Measurements from ENCODE around the gene NEDD8. TPM values are rescaled to one million over a fixed set of nuclear protein-coding genes. Genes with fewer than 3 reads are reported as not detected.
A peak's percentile ranks its signal among the peaks of the same experiment; 100 is the strongest.

The NEDD8 gene
- total and polyA plus RNA-seq, 4 donors, result 79.6 to 278 (median 240) TPM

GRCh38 chr14:24240110-24240918, 8.1 kb upstream of the NEDD8 start:
- WGBS (ENCODE audit: insufficient coverage), result 93% methylated on average over 7 of the region's 9 CpGs
- Histone ChIP-seq H3K4me3 (ENCODE audit: low read depth, low read length) (no peak overlapping the region), H3K27ac (ENCODE audit: low read depth, low read length) (no peak overlapping the region), H3K27me3 (ENCODE audit: control insufficient read depth, insufficient read depth, low read length) (no peaks in the 10 kb centered on the region), H3K9me3 (ENCODE audit: control insufficient read depth, insufficient read depth, low read length) (no peaks in the 10 kb centered on the region), H3K4me1 (ENCODE audit: control insufficient read depth, insufficient read depth, low read length) (peaks cover 33% of the 10 kb centered on the region), H3K36me3 (ENCODE audit: control insufficient read depth, insufficient read depth, low read length) (peaks cover 45% of the 10 kb centered on the region)
- DNase-seq (ENCODE audit: low read depth in 4 of 6, low spot score in 6 of 6), result no peak

- 90% methylated on average over 5 of the region's 5 CpGs for WGBS (ENCODE audit: insufficient coverage)
These were observed 6.4 kb upstream of the NEDD8 start for GRCh38 chr14:24238527-24239037.

DNA sequence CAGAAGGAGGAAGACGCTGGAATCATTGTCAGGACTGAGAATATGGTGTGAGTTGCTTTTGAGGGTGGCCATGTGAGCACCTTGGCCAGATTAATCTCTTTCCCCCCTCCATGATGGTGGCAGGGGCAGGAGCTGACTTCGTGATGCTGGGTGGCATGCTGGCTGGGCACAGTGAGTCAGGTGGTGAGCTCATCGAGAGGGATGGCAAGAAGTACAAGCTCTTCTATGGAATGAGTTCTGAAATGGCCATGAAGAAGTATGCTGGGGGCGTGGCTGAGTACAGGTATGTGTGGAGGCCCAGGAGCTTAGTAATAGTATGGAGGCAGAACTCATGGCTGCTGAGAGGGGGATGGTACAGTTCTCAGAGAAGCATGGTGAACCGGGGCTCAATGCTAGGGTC, 6.0 kb upstream of the NEDD8 start:
- Histone ChIP-seq H3K27me3 (ENCODE audit: control insufficient read depth, insufficient read depth, low read length) (no peaks in the 10 kb centered on the region), H3K36me3 (ENCODE audit: control insufficient read depth, insufficient read depth, low read length) (peaks cover 45% of the 10 kb centered on the region), H3K4me3 (ENCODE audit: low read depth, low read length) (no peak overlapping the region), H3K9me3 (ENCODE audit: control insufficient read depth, insufficient read depth, low read length) (no peaks in the 10 kb centered on the region), H3K4me1 (ENCODE audit: control insufficient read depth, insufficient read depth, low read length) (peaks cover 31% of the 10 kb centered on the region), H3K27ac (ENCODE audit: low read depth, low read length) (no peak overlapping the region)
- DNase-seq (ENCODE audit: low read depth in 4 of 6, low spot score in 6 of 6), result no peak
- WGBS (ENCODE audit: insufficient coverage), result 96% methylated on average over 3 of the region's 5 CpGs

More at GRCh38 chr14:24238527-24239037, 6.4 kb upstream of the NEDD8 start:
- no peak overlapping the region for H3K27ac ChIP-seq (ENCODE audit: low read depth, low read length)
- H3K4me3 ChIP-seq (ENCODE audit: low read depth, low read length), result no peak overlapping the region
- H3K9me3 ChIP-seq (ENCODE audit: control insufficient read depth, insufficient read depth, low read length), result no peaks in the 10 kb centered on the region
- peaks cover 31% of the 10 kb centered on the region for H3K4me1 ChIP-seq (ENCODE audit: control insufficient read depth, insufficient read depth, low read length)
- H3K36me3 ChIP-seq (ENCODE audit: control insufficient read depth, insufficient read depth, low read length), result peaks cover 45% of the 10 kb centered on the region
- no peaks in the 10 kb centered on the region for H3K27me3 ChIP-seq (ENCODE audit: control insufficient read depth, insufficient read depth, low read length)
- peak in 1 of 6 donors; percentile 17 for DNase-seq (ENCODE audit: low read depth in 4 of 6, low spot score in 6 of 6)

GRCh38 chr14:24237463-24237955, 5.3 kb upstream of the NEDD8 start:
- WGBS (ENCODE audit: insufficient coverage), result 100% methylated on average over 2 of the region's 2 CpGs
- Histone ChIP-seq H3K36me3 (ENCODE audit: control insufficient read depth, insufficient read depth, low read length) (peaks cover 45% of the 10 kb centered on the region), H3K27ac (ENCODE audit: low read depth, low read length) (no peak overlapping the region), H3K27me3 (ENCODE audit: control insufficient read depth, insufficient read depth, low read length) (no peaks in the 10 kb centered on the region), H3K9me3 (ENCODE audit: control insufficient read depth, insufficient read depth, low read length) (no peaks in the 10 kb centered on the region), H3K4me1 (ENCODE audit: control insufficient read depth, insufficient read depth, low read length) (peaks cover 29% of the 10 kb centered on the region), H3K4me3 (ENCODE audit: low read depth, low read length) (no peak overlapping the region)
- DNase-seq (ENCODE audit: low read depth in 4 of 6, low spot score in 6 of 6), result no peak

- Histone ChIP-seq H3K9me3 (ENCODE audit: control insufficient read depth, insufficient read depth, low read length) (no peaks in the 10 kb centered on the region), H3K4me1 (ENCODE audit: control insufficient read depth, insufficient read depth, low read length) (peaks cover 27% of the 10 kb centered on the region), H3K27ac (ENCODE audit: low read depth, low read length) (no peak overlapping the region), H3K27me3 (ENCODE audit: control insufficient read depth, insufficient read depth, low read length) (no peaks in the 10 kb centered on the region), H3K36me3 (ENCODE audit: control insufficient read depth, insufficient read depth, low read length) (peaks cover 45% of the 10 kb centered on the region), H3K4me3 (ENCODE audit: low read depth, low read length) (no peak overlapping the region)
- WGBS (ENCODE audit: insufficient coverage), result 97% methylated on average over 3 of the region's 6 CpGs
- DNase-seq (ENCODE audit: low read depth in 4 of 6, low spot score in 6 of 6), result no peak
These were observed 4.7 kb upstream of the NEDD8 start for GRCh38 chr14:24236689-24237462.

DNA sequence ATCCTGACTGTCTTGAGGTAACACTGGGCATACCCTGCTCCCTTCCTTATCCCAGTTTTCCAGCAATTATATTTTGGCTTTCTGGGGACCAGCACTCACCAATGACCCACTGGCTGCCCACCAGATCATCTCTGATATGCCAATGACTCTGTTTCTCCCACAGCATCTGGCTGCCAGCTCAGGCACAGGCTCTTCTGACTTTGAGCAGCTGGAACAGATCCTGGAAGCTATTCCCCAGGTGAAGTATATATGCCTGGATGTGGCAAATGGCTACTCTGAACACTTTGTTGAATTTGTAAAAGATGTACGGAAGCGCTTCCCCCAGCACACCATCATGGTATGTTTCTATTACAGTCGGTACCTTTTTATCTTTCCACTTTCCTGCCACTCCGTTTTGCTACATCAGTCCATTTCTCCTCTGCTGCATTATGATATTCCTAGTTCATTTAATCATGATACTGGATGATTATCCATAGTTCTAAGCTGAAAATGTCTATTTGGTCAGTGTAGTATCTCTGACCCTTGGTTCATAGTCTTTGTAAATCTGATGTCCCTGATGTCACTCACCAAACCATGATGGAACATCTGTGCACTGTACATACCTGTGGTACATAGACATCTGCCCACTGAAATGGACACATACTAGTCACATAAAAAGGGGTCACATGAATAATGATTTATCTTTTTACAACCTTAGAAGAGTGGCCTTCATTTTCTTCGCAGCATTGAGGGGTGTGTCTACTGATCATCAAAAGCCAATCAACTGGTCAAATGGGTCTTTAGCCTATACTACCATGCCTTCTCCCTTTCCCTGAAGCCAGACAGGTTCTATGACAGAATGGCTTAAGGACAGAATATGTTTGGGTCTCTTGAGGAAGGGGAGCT, 3.9 kb upstream of the NEDD8 start:
- Histone ChIP-seq H3K4me3 (ENCODE audit: low read depth, low read length) (no peak overlapping the region), H3K27me3 (ENCODE audit: control insufficient read depth, insufficient read depth, low read length) (no peaks in the 10 kb centered on the region), H3K36me3 (ENCODE audit: control insufficient read depth, insufficient read depth, low read length) (peaks cover 42% of the 10 kb centered on the region), H3K27ac (ENCODE audit: low read depth, low read length) (no peak overlapping the region), H3K9me3 (ENCODE audit: control insufficient read depth, insufficient read depth, low read length) (no peaks in the 10 kb centered on the region), H3K4me1 (ENCODE audit: control insufficient read depth, insufficient read depth, low read length) (peaks cover 25% of the 10 kb centered on the region)
- DNase-seq (ENCODE audit: low read depth in 4 of 6, low spot score in 6 of 6), result no peak
- WGBS (ENCODE audit: insufficient coverage), result no CpG with 5 or more reads among the region's 5 CpGs

- Histone ChIP-seq H3K27me3 (ENCODE audit: control insufficient read depth, insufficient read depth, low read length) (no peaks in the 10 kb centered on the region), H3K9me3 (ENCODE audit: control insufficient read depth, insufficient read depth, low read length) (no peaks in the 10 kb centered on the region), H3K36me3 (ENCODE audit: control insufficient read depth, insufficient read depth, low read length) (peaks cover 29% of the 10 kb centered on the region), H3K4me1 (ENCODE audit: control insufficient read depth, insufficient read depth, low read length) (peaks cover 19% of the 10 kb centered on the region), H3K4me3 (ENCODE audit: low read depth, low read length) (no peak overlapping the region), H3K27ac (ENCODE audit: low read depth, low read length) (no peak overlapping the region)
- WGBS (ENCODE audit: insufficient coverage), result 86% methylated on average over 2 of the region's 3 CpGs
- DNase-seq (ENCODE audit: low read depth in 4 of 6, low spot score in 6 of 6), result no peak
These were observed 2.2 kb upstream of the NEDD8 start for GRCh38 chr14:24234095-24235005.

DNA sequence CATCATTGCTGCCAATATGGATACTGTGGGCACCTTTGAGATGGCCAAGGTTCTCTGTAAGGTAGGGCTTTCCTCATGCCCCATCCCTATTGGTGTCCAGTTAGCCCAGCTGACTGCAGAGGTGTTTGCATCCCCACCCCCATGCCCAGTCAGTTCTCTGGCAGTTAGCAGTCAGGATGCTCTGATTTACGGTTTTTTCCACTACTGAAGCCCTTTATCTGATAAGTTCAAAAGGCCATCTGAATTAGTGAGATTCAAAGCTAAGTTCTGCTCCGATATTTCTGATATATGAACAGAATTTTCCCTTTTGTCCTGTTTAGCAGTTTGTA, 1.3 kb upstream of the NEDD8 start:
- Histone ChIP-seq H3K36me3 (ENCODE audit: control insufficient read depth, insufficient read depth, low read length) (peaks cover 25% of the 10 kb centered on the region), H3K27ac (ENCODE audit: low read depth, low read length) (no peak overlapping the region), H3K9me3 (ENCODE audit: control insufficient read depth, insufficient read depth, low read length) (no peaks in the 10 kb centered on the region), H3K4me3 (ENCODE audit: low read depth, low read length) (peak overlapping the region; percentile 93), H3K27me3 (ENCODE audit: control insufficient read depth, insufficient read depth, low read length) (no peaks in the 10 kb centered on the region), H3K4me1 (ENCODE audit: control insufficient read depth, insufficient read depth, low read length) (peaks cover 19% of the 10 kb centered on the region)
- DNase-seq (ENCODE audit: low read depth in 4 of 6, low spot score in 6 of 6), result no peak
- WGBS (ENCODE audit: insufficient coverage), result 100% methylated on average over 2 of the region's 2 CpGs
